Measurements from ENCODE around the gene L2HGDH. TPM values are rescaled to one million over a fixed set of nuclear protein-coding genes. Genes with fewer than 3 reads are reported as not detected.
"Not testable (repeated sequence)": the region's sequence is repeated elsewhere in the genome, so short reads cannot be mapped to it uniquely, and the experiment has no call there.

Gene L2HGDH
- total RNA-seq, 1 donor from 2014 or later: 18.6 TPM

GRCh38 chr14:50339178-50339804, 27.3 kb upstream of the L2HGDH start:
- no peak for DNase-seq

GRCh38 chr14:50338587-50338986, 26.6 kb upstream of the L2HGDH start:
- DNase-seq: no peak

GRCh38 chr14:50335989-50336824, 24.2 kb upstream of the L2HGDH start:
- DNase-seq: peak; percentile 37

- DNase-seq: peak; percentile 57
These were observed 23.4 kb upstream of the L2HGDH start for GRCh38 chr14:50335389-50335788.

- no peak for DNase-seq
These were observed 22.2 kb upstream of the L2HGDH start for GRCh38 chr14:50334211-50334610.

- no peak for DNase-seq
These were observed 21.0 kb upstream of the L2HGDH start for GRCh38 chr14:50333014-50333509.

- DNase-seq: no peak
These were observed 19.6 kb upstream of the L2HGDH start for GRCh38 chr14:50331596-50331995.

- peak; percentile 39 for DNase-seq
These were observed 9.1 kb upstream of the L2HGDH start for GRCh38 chr14:50321009-50321660.

GRCh38 chr14:50320283-50320682, 8.3 kb upstream of the L2HGDH start:
- no peak for DNase-seq

- no peak for DNase-seq
These were observed 7.7 kb upstream of the L2HGDH start for GRCh38 chr14:50319721-50320120.

- DNase-seq: no peak
These were observed 7.3 kb upstream of the L2HGDH start for GRCh38 chr14:50319293-50319692.

- no peak for DNase-seq
These were observed 6.1 kb upstream of the L2HGDH start for GRCh38 chr14:50318031-50318626.

- DNase-seq: not testable (repeated sequence)
These were observed 2.1 kb upstream of the L2HGDH start for GRCh38 chr14:50314098-50314497.

- DNase-seq: peak; percentile 56
These were observed 665 bp upstream of the L2HGDH start for GRCh38 chr14:50312734-50313054.

GRCh38 chr14:50311337-50311971, 575 bp downstream of the L2HGDH start:
- DNase-seq: no peak

GRCh38 chr14:50310445-50310844, 1.6 kb downstream of the L2HGDH start:
- no peak for DNase-seq

GRCh38 chr14:50308363-50308915, 3.6 kb downstream of the L2HGDH start:
- DNase-seq: no peak

- DNase-seq: peak; percentile 25
These were observed 8.1 kb downstream of the L2HGDH start for GRCh38 chr14:50303744-50304471.

GRCh38 chr14:50301914-50302313, 10.1 kb downstream of the L2HGDH start:
- DNase-seq: no peak

GRCh38 chr14:50299585-50299984, 12.4 kb downstream of the L2HGDH start:
- no peak for DNase-seq

GRCh38 chr14:50290306-50290705, 21.7 kb downstream of the L2HGDH start:
- no peak for DNase-seq

Measured in occipital lobe (tissue), 2 donors.